Measurements from ENCODE around the gene MPRIP.

DNA sequence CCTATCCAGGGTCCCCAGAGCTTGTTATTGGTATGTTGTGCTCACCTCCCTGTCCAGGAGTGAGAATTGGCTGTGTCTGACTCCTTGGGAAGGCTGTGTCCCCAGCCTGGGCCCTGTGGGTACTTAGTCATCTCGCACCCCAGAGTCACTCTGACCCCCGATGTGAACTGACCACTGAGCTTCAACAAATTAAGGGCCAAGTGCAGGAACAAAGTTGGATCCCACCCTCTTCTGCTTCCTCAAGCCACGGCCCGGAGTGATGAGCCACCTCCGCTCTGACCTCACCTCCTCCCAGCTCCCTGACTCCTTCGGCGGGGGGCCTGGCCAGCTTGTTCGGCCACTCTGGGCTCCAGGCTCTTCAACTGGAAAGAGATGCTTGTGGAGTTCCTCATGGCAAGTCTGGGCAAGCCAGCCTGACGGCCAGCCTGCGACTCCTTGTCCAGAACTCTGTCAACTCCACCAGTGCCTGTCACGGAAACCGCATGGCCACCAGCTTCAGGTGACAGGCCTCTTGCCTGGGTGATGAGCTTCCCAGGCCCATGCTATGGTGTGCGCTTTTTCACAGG is 22.3 kb upstream of the MPRIP start:
- no peak for TF ChIP-seq POLR2A (IDR thresholded peaks at IDR 0.05; ENCODE audit: low read depth, low read length)
- no peak for TF ChIP-seq CTCF (IDR thresholded peaks at IDR 0.05; ENCODE audit: extremely low read depth in 1 of 2, insufficient read depth in 1 of 2, low read depth in 1 of 2, low read length in 2 of 2)
- no peak for TF ChIP-seq GATA2 (IDR thresholded peaks at IDR 0.05; ENCODE audit: insufficient read depth, insufficient read length, low read depth, low read length)
- TF ChIP-seq FOS (IDR thresholded peaks at IDR 0.05; ENCODE audit: borderline replicate concordance, insufficient read depth, low read length): no peak
- TF ChIP-seq MYC (IDR thresholded peaks at IDR 0.05; ENCODE audit: low read depth, low read length): no peak

All from endothelial cell of umbilical vein (primary cell).